SK-N-SH (cell line): Measurements from ENCODE around the gene PHACTR4. TPM values are rescaled to one million over a fixed set of nuclear protein-coding genes. Genes with fewer than 3 reads are reported as not detected.
A peak's percentile ranks its signal among the peaks of the same experiment; 100 is the strongest.

ENCODE experiments used
- CTCF ChIA-PET: fragments of 300-600, 350-600 bp; formaldehyde crosslinking; extraction: SDS; loops from one replicate; lab custom pipeline; 2021; lab: Yijun Ruan, JAX
- POLR2A ChIA-PET: fragments of 350-600 bp; sonication (Branson Sonifier 250); formaldehyde crosslinking; extraction: SDS; loops from one replicate; lab custom pipeline; 2020; ENCODE audit warnings: antibody characterized with exemption, inconsistent platforms; lab: Yijun Ruan, JAX
- DNase-seq: peaks from one replicate; pipeline ENCODE4 v3.0.0; 2012
- H2AFZ ChIP-seq: fragments of 200-600 bp; sonication (generic); 2 replicates; pipeline ENCODE4 v1.8.1; 2016; ENCODE audit warnings: antibody characterized with exemption, mild to moderate bottlenecking, low read depth
- H3F3A ChIP-seq: fragments of 200-600 bp; sonication (generic); replicated peaks from 2 replicates; pipeline ENCODE3; 2016; ENCODE audit warnings: antibody characterized with exemption, mild to moderate bottlenecking; ENCODE audit not compliant: insufficient read depth
- H3K27ac ChIP-seq, 2 experiments: fragments of 200-500 bp in 1 of 2; fragments of 200-600 bp in 1 of 2; sonication (Bioruptor generic) in 1 of 2; sonication (generic), shearing (Covaris generic) in 1 of 2; 2 replicates each; pipeline versions ENCODE4 v1.5.1 to v1.6.1; 2014 to 2016; ENCODE audit warnings: low read depth in 2 of 2, inconsistent platforms in 1 of 2, low read length in 1 of 2, mild to moderate bottlenecking in 1 of 2, mixed read lengths in 1 of 2
- H3K27me3 ChIP-seq: fragments of 200-600 bp; sonication (generic), shearing (Covaris generic); 2 replicates; pipeline ENCODE4 v1.6.1; 2016; ENCODE audit warnings: mixed run types; ENCODE audit not compliant: insufficient read depth
- H3K36me3 ChIP-seq, 2 experiments: fragments of 200-500 bp in 1 of 2; fragments of 200-600 bp in 1 of 2; sonication (Bioruptor generic) in 1 of 2; sonication (generic) in 1 of 2; replicated peaks in 1 of 2; 2 replicates each; pipeline versions ENCODE3 to v1.5.1; 2014 to 2016; ENCODE audit warnings: low read length in 1 of 2, mild to moderate bottlenecking in 1 of 2; ENCODE audit not compliant: insufficient read depth in 2 of 2, control insufficient read depth in 1 of 2
- H3K4me1 ChIP-seq, 2 experiments: fragments of 200-500 bp in 1 of 2; fragments of 200-600 bp in 1 of 2; sonication (Bioruptor generic) in 1 of 2; sonication (generic), shearing (Covaris generic) in 1 of 2; 2 replicates each; pipeline versions ENCODE4 v1.5.1 to v1.6.1; 2014 to 2016; ENCODE audit warnings: low read depth in 1 of 2, low read length in 1 of 2, mixed run types in 1 of 2; ENCODE audit not compliant: insufficient read depth in 2 of 2, control insufficient read depth in 1 of 2
- H3K4me2 ChIP-seq: fragments of 200-600 bp; sonication (generic), shearing (Covaris generic); 2 replicates; pipeline ENCODE4 v1.6.1; 2017; ENCODE audit warnings: mixed run types
- H3K4me3 ChIP-seq, 2 experiments: fragments of 200-500 bp in 1 of 2; fragments of 200-600 bp in 1 of 2; sonication (Bioruptor generic) in 1 of 2; sonication (generic), shearing (Covaris generic) in 1 of 2; 2 replicates each; pipeline versions ENCODE4 v1.5.1 to v1.8.1; 2014 to 2016; ENCODE audit warnings: low read depth in 2 of 2, inconsistent platforms in 1 of 2, low read length in 1 of 2, mild to moderate bottlenecking in 1 of 2, mixed read lengths in 1 of 2, moderate library complexity in 1 of 2
- H3K79me2 ChIP-seq: fragments of 200-600 bp; sonication (generic); 2 replicates; pipeline ENCODE4 v1.8.1; 2017; ENCODE audit warnings: mild to moderate bottlenecking; ENCODE audit not compliant: insufficient read depth
- H3K9ac ChIP-seq: fragments of 200-600 bp; sonication (generic); 2 replicates; pipeline ENCODE4 v1.6.1; 2017; ENCODE audit warnings: mixed run types
- H3K9me2 ChIP-seq: fragments of 200-600 bp; sonication (generic); 2 replicates; pipeline ENCODE4 v1.6.1; 2017; ENCODE audit warnings: mixed run types
- H3K9me3 ChIP-seq: fragments of 200-600 bp; sonication (generic); 2 replicates; pipeline ENCODE4 v1.6.1; 2017; ENCODE audit warnings: mixed run types, mild to moderate bottlenecking, moderate library complexity
- H4K20me1 ChIP-seq: fragments of 200-600 bp; sonication (generic); 2 replicates; pipeline ENCODE4 v1.6.1; 2017; ENCODE audit warnings: mild to moderate bottlenecking, mixed run types; ENCODE audit not compliant: insufficient read depth
- CHD2 ChIP-seq: fragments of 150-350 bp; IDR thresholded peaks from 2 replicates; pipeline ENCODE4 v1.6.1; 2018; ENCODE audit warnings: low read length; ENCODE audit not compliant: partially characterized antibody
- CTCF ChIP-seq: fragments of 200-600 bp; sonication (generic); IDR thresholded peaks from 2 replicates; pipeline ENCODE4 v1.6.1; 2017; ENCODE audit warnings: antibody characterized with exemption, mild to moderate bottlenecking, moderate library complexity
- ELF1 ChIP-seq: IDR thresholded peaks from 2 replicates; pipeline ENCODE4 v1.4.0; 2012
- EP300 ChIP-seq, 2 experiments: IDR thresholded peaks; 2 replicates each; pipeline versions ENCODE4 v1.4.0 to v1.6.1; 2012; ENCODE audit warnings: borderline replicate concordance in 1 of 2, low read depth in 1 of 2, low read length in 1 of 2
- EZH2phosphoT487 ChIP-seq: fragments of 200-600 bp; sonication (generic); IDR thresholded peaks from 2 replicates; pipeline ENCODE4 v1.6.1; 2017; ENCODE audit warnings: low read depth, mixed run types, mild to moderate bottlenecking, antibody characterized with exemption, moderate library complexity, borderline replicate concordance
- FOSL2 ChIP-seq: IDR thresholded peaks from 2 replicates; pipeline ENCODE4 v1.4.0; 2012; ENCODE audit warnings: low read depth, mild to moderate bottlenecking, moderate library complexity, borderline replicate concordance
- FOXM1 ChIP-seq: IDR thresholded peaks from 2 replicates; pipeline ENCODE4 v1.4.0; 2012; ENCODE audit warnings: low read depth, mild to moderate bottlenecking
- GABPA ChIP-seq: IDR thresholded peaks from 2 replicates; pipeline ENCODE4 v1.4.0; 2012; ENCODE audit warnings: low read depth, mild to moderate bottlenecking
- GATA2 ChIP-seq: sonication (generic); formaldehyde crosslinking; IDR thresholded peaks from 2 replicates; pipeline ENCODE4 v1.5.0; 2020; ENCODE audit warnings: mild to moderate bottlenecking, missing genetic modification reagents
- JUND ChIP-seq: IDR thresholded peaks from 2 replicates; pipeline ENCODE4 v1.4.0; 2012
- MAX ChIP-seq: IDR thresholded peaks from 2 replicates; pipeline ENCODE4 v1.4.0; 2012; ENCODE audit warnings: low read depth
- MEF2A ChIP-seq: IDR thresholded peaks from 2 replicates; pipeline ENCODE4 v1.4.0; 2012; ENCODE audit warnings: low read depth, borderline replicate concordance
- MXI1 ChIP-seq: IDR thresholded peaks from 2 replicates; pipeline ENCODE4 v1.6.1; 2012; ENCODE audit warnings: mild to moderate bottlenecking, low read depth, low read length, improper control_type of control experiment
- NFIC ChIP-seq: IDR thresholded peaks from 2 replicates; pipeline ENCODE4 v1.4.0; 2012; ENCODE audit warnings: borderline replicate concordance
- NRF1 ChIP-seq: IDR thresholded peaks from 2 replicates; pipeline ENCODE4 v1.6.1; 2012; ENCODE audit warnings: low read depth, mild to moderate bottlenecking, low read length
- PBX3 ChIP-seq: IDR thresholded peaks from 2 replicates; pipeline ENCODE4; 2012
- POLR2AphosphoS5 ChIP-seq: IDR thresholded peaks from 2 replicates; pipeline ENCODE4 v1.6.1; 2012; ENCODE audit warnings: low read depth, low read length
- REST ChIP-seq: IDR thresholded peaks from 2 replicates; pipeline ENCODE4 v1.6.1; 2012; ENCODE audit warnings: mild to moderate bottlenecking, low read depth, low read length, moderate library complexity
- RFX5 ChIP-seq: IDR thresholded peaks from 2 replicates; pipeline ENCODE4 v1.6.1; 2012; ENCODE audit warnings: mild to moderate bottlenecking, improper control_type of control experiment, low read length
- SIN3A ChIP-seq: IDR thresholded peaks from 2 replicates; pipeline ENCODE4 v1.6.1; 2012; ENCODE audit warnings: low read depth, mild to moderate bottlenecking, low read length, moderate library complexity, borderline replicate concordance
- SMC3 ChIP-seq: IDR thresholded peaks from 2 replicates; pipeline ENCODE4 v1.6.1; 2012; ENCODE audit warnings: low read depth, low read length, improper control_type of control experiment
- TAF1 ChIP-seq: IDR thresholded peaks from 2 replicates; pipeline ENCODE4 v1.6.1; 2012; ENCODE audit warnings: low read depth, mild to moderate bottlenecking, low read length, moderate library complexity, borderline replicate concordance
- TCF12 ChIP-seq: IDR thresholded peaks from 2 replicates; pipeline ENCODE4 v1.4.0; 2012
- TEAD4 ChIP-seq: IDR thresholded peaks from 2 replicates; pipeline ENCODE4 v1.4.0; 2012; ENCODE audit warnings: mild to moderate bottlenecking, borderline replicate concordance; ENCODE audit not compliant: insufficient read depth
- WGBS: methylation state at CpG from one replicate; pipeline ENCODE4 v1.1.6; 2017; ENCODE audit warnings: low lambda C conversion rate; 5-methylcytosine and 5-hydroxymethylcytosine counted together
- polyA plus RNA-seq, 3 experiments: library from polyadenylated mRNA; depleted of rRNA; stranded (reverse); fragments of >200 nt; gene quantifications; 2 replicates each; pipeline ENCODE4 v1.2.3, GENCODE V29; 2012

PHACTR4 gene
- polyA plus RNA-seq, 1 of the 3 experiments (the other 2 are of a cell fraction) = 9.8 TPM

- no peak for TF ChIP-seq CTCF
- no peak for TF ChIP-seq RFX5
Observed at GRCh38 chr1:28437264-28437923, 67.9 kb downstream of the PHACTR4 start (continued).

GRCh38 chr1:28437924-28438699 is 68.6 kb downstream of the PHACTR4 start:
- H2AFZ ChIP-seq = no peak overlapping the region
- TF ChIP-seq POLR2AphosphoS5 = peak; percentile 94
- TF ChIP-seq TCF12 = peak; percentile 62
- TF ChIP-seq FOXM1 = no peak
- TF ChIP-seq EZH2phosphoT487 = no peak
- no peak for TF ChIP-seq MEF2A
- peak; percentile 97 for TF ChIP-seq TAF1
- TF ChIP-seq JUND = peak; percentile 39
- TF ChIP-seq FOSL2 = peak; percentile 66
- TF ChIP-seq MAX = peak; percentile 80; the same call in 1 of the 2 replicates
- TF ChIP-seq ELF1 = no peak
- no peak for TF ChIP-seq NRF1
- TF ChIP-seq GABPA = 0 out of 2 replicates have a peak, but pooled peaks have one; percentile 38
- TF ChIP-seq SMC3 = no peak
- peak; percentile 6 for TF ChIP-seq CHD2
- peak; percentile 95 for TF ChIP-seq SIN3A
- no peak for TF ChIP-seq GATA2 (CRISPR knock-in tag)
- no peak for TF ChIP-seq MXI1
- TF ChIP-seq EP300 (IDR thresholded peaks at IDR 0.05; ENCODE audit: borderline replicate concordance in 1 of 2, low read depth in 1 of 2, low read length in 1 of 2) = peak in 1 of 2 experiments; percentile 10; a peak in 1 of 4 replicates
- TF ChIP-seq PBX3 = peak; percentile 73
- 0 out of 2 replicates have a peak, but pooled peaks have one; percentile 20 for TF ChIP-seq NFIC
- TF ChIP-seq TEAD4 = peak; percentile 79; the same call in 1 of the 2 replicates
- peak; percentile 59 for TF ChIP-seq REST

More at GRCh38 chr1:28437924-28438699, 68.6 kb downstream of the PHACTR4 start:
- Histone ChIP-seq H3K4me1 (peaks cover 11 to 29% of the 10 kb centered on the region in 2 experiments; a peak in 3 of 4 replicates), H3K27me3 (no peaks in the 10 kb centered on the region), H3F3A (peaks cover 38% of the 10 kb centered on the region), H3K27ac (peak overlapping the region; percentile 80 to 93), H3K9ac (peak overlapping the region; percentile 49; the same call in 1 of the 2 replicates), H3K4me3 (peak overlapping the region; percentile 40 to 67; a peak in 3 of 4 replicates), H3K4me2 (peak overlapping the region; percentile 80), H4K20me1 (peaks cover 6% of the 10 kb centered on the region; the same call in 1 of the 2 replicates), H3K9me2 (no peaks in the 10 kb centered on the region), H3K79me2 (peaks cover 78% of the 10 kb centered on the region), H3K36me3 (peaks cover 0 to 3% of the 10 kb centered on the region in 2 experiments), H3K9me3 (no peaks in the 10 kb centered on the region)
- WGBS = 28% methylated on average over 10 of the region's 10 CpGs
- ChIA-PET POLR2A (interaction anchor here (0.7 kb wide), 1 partner anchor 69 kb away, joined by 3 read pairs; the partner anchor contains the start of gene PHACTR4), CTCF (no interaction called here)
- DNase-seq = peak; percentile 47
